K562 (cell line): ENCODE results near the gene DSPP. TPM values are rescaled to one million over a fixed set of nuclear protein-coding genes. Genes with fewer than 3 reads are reported as not detected.

Experiments used
- ATAC-seq: fragments of 200-7000 bp; cut with Tn5 transposase; 3 replicates; pipeline ENCODE4 v1.9.1; 2020; ENCODE audit warnings: moderate library complexity
- BruUV-seq: library from RNA; stranded (reverse); fragments of 400-500 nt; replicated peaks from 2 replicates; lab custom pipeline; 2021; lab: Mats Ljungman, UMichigan
- CTCF ChIA-PET: fragments of 300-600 bp; formaldehyde crosslinking; extraction: SDS; loops from one replicate; lab custom pipeline; 2021; ENCODE audit warnings: low intra/inter-chr PET ratio; lab: Yijun Ruan, JAX
- POLR2A ChIA-PET: fragments of 300-600, 350-650 bp; sonication (Branson Sonifier 250); formaldehyde crosslinking; extraction: SDS; loops from one replicate; lab custom pipeline; 2021; ENCODE audit warnings: antibody characterized with exemption, inconsistent platforms; lab: Yijun Ruan, JAX
- DNase-seq, 4 experiments: peaks; one replicate each; pipeline versions ENCODE4 v3.0.0 to v3.0.0-alpha.2; 2011 to 2018; ENCODE audit warnings: low spot score in 3 of 4, mixed read lengths in 3 of 4; ENCODE audit errors: extremely low read depth in 1 of 4
- FAIRE-seq: peaks from 2 replicates; lab custom pipeline; 2011; peaks lifted over from hg19 to GRCh38; lab: Jason Lieb, UNC
- H2AFZ ChIP-seq: 2 replicates; pipeline ENCODE4 v1.6.0; 2011; ENCODE audit warnings: low read depth, low read length, control low read depth, inconsistent platforms
- H3K27ac ChIP-seq: fragments of 200-600 bp; 3 replicates; pipeline ENCODE4 v1.8.0; 2011; ENCODE audit warnings: low read depth, mild to moderate bottlenecking, control low read depth, inconsistent platforms, low read length, moderate library complexity, mixed read lengths; ENCODE audit errors: extremely low read depth
- H3K27me3 ChIP-seq, 2 experiments: fragments of 300-600 bp in 1 of 2; 2 replicates in 1 of 2; 3 replicates in 1 of 2; pipeline versions ENCODE4 v1.6.0 to v1.8.0; 2011; ENCODE audit warnings: inconsistent platforms in 2 of 2, low read length in 2 of 2, mild to moderate bottlenecking in 1 of 2, mixed read lengths in 1 of 2, moderate library complexity in 1 of 2; ENCODE audit not compliant: control insufficient read depth in 2 of 2, insufficient read depth in 2 of 2
- H3K36me3 ChIP-seq: fragments of 300-600 bp; 3 replicates; pipeline ENCODE4 v1.8.0; 2011; ENCODE audit warnings: mild to moderate bottlenecking, low read length, inconsistent platforms; ENCODE audit not compliant: control insufficient read depth, insufficient read depth
- H3K4me1 ChIP-seq, 2 experiments: fragments of 200-600 bp in 1 of 2; replicated peaks in 1 of 2; 2 replicates in 1 of 2; 3 replicates in 1 of 2; pipeline versions ENCODE4 v1.5.1 to v1.8.0; 2011; ENCODE audit warnings: inconsistent platforms in 2 of 2, low read length in 2 of 2, mild to moderate bottlenecking in 1 of 2, mixed read lengths in 1 of 2, moderate library complexity in 1 of 2; ENCODE audit not compliant: control insufficient read depth in 2 of 2, insufficient read depth in 2 of 2
- H3K4me2 ChIP-seq: 2 replicates; pipeline ENCODE4 v1.6.1; 2011; ENCODE audit warnings: low read length, control low read depth, inconsistent platforms, mixed read lengths; ENCODE audit not compliant: insufficient read depth
- H3K4me3 ChIP-seq: fragments of 200-600 bp; sonication (generic), shearing (Covaris generic); 2 replicates; pipeline ENCODE4 v1.5.1; 2016; ENCODE audit warnings: control low read depth, inconsistent platforms
- H3K79me2 ChIP-seq: fragments of 200-600 bp; 3 replicates; pipeline ENCODE4 v1.8.0; 2011; ENCODE audit warnings: low read length, inconsistent platforms; ENCODE audit not compliant: control insufficient read depth, insufficient read depth
- H3K9ac ChIP-seq, 2 experiments: 2 replicates each; pipeline versions ENCODE4 v1.6.0 to v1.6.1; 2011; ENCODE audit warnings: low read depth in 2 of 2, low read length in 2 of 2, control low read depth in 1 of 2, inconsistent platforms in 1 of 2, mild to moderate bottlenecking in 1 of 2, mixed read lengths in 1 of 2; ENCODE audit not compliant: insufficient read depth in 1 of 2
- H3K9me1 ChIP-seq: one replicate; pipeline ENCODE4 v1.6.0; 2011; ENCODE audit warnings: inconsistent platforms, mild to moderate bottlenecking, low read length, moderate library complexity; ENCODE audit not compliant: control insufficient read depth, insufficient read depth
- H3K9me3 ChIP-seq: replicated peaks from 2 replicates; pipeline ENCODE4 v1.5.1; 2011; ENCODE audit warnings: low read depth, low read length, inconsistent platforms; ENCODE audit not compliant: control insufficient read depth, insufficient read depth
- H4K20me1 ChIP-seq: replicated peaks from 2 replicates; pipeline ENCODE4 v1.6.1; 2011; ENCODE audit warnings: low read length, inconsistent platforms, mixed read lengths; ENCODE audit not compliant: control insufficient read depth, insufficient read depth
- ARNT ChIP-seq, 2 experiments: fragments of 450-650 bp; IDR thresholded peaks; 2 replicates each; pipeline ENCODE4 v1.6.1; 2016; ENCODE audit warnings: mild to moderate bottlenecking in 1 of 2
- C11orf30 ChIP-seq: fragments of 450-650 bp; IDR thresholded peaks from 2 replicates; pipeline ENCODE4 v1.6.1; 2016; ENCODE audit warnings: low read depth, mild to moderate bottlenecking
- CEBPB ChIP-seq: fragments of 450-650 bp; IDR thresholded peaks from 2 replicates; pipeline ENCODE4 v1.6.1; 2016; ENCODE audit warnings: missing genetic modification characterization, missing compliant biosample characterization
- DDX20 ChIP-seq: fragments of 450-650 bp; IDR thresholded peaks from 2 replicates; pipeline ENCODE4 v1.6.1; 2016; ENCODE audit warnings: missing genetic modification characterization, low read depth, mild to moderate bottlenecking, missing compliant biosample characterization, moderate library complexity
- DIDO1 ChIP-seq: fragments of 450-650 bp; IDR thresholded peaks from 2 replicates; pipeline ENCODE4 v1.6.1; 2016; ENCODE audit warnings: low read depth, missing biosample characterization, missing genetic modification characterization
- ELF2 ChIP-seq: fragments of 250-450 bp; sonication (Bioruptor Pico); IDR thresholded peaks from 2 replicates; pipeline ENCODE4 v1.5.0; 2021; ENCODE audit warnings: mild to moderate bottlenecking
- ETV6 ChIP-seq, 3 experiments: fragments of 150-350 bp in 1 of 3; sonication (generic) in 1 of 3; formaldehyde crosslinking in 1 of 3; IDR thresholded peaks; 2 replicates each; pipeline versions ENCODE4 v1.6.1 to v1.8.0; 2014 to 2022; ENCODE audit warnings: borderline replicate concordance in 2 of 3, low read depth in 2 of 3, antibody characterized with exemption in 1 of 3, low read length in 1 of 3, mild to moderate bottlenecking in 1 of 3, missing genetic modification reagents in 1 of 3
- HDAC8 ChIP-seq: fragments of 450-650 bp; IDR thresholded peaks from 2 replicates; pipeline ENCODE4 v1.6.1; 2016; ENCODE audit warnings: mild to moderate bottlenecking, missing genetic modification characterization, moderate library complexity, missing compliant biosample characterization
- HSF4 ChIP-seq: fragments of 250-450 bp; sonication (Bioruptor Pico); IDR thresholded peaks from 2 replicates; pipeline ENCODE4 v2.1.2; 2022; ENCODE audit warnings: mild to moderate bottlenecking, moderate library complexity, borderline replicate concordance
- KAT7 ChIP-seq: sonication (generic); formaldehyde crosslinking; IDR thresholded peaks from 2 replicates; pipeline ENCODE4 v1.8.0; 2022; ENCODE audit warnings: missing genetic modification reagents, mild to moderate bottlenecking, borderline replicate concordance
- MAFG ChIP-seq: fragments of 450-650 bp; conservative IDR thresholded peaks from 2 replicates; pipeline ENCODE4 v1.6.1; 2016; ENCODE audit warnings: missing genetic modification characterization, missing compliant biosample characterization
- MAFK ChIP-seq: IDR thresholded peaks from 2 replicates; pipeline ENCODE4 v1.6.1; 2011; ENCODE audit warnings: low read length, improper control_type of control experiment
- RAD21 ChIP-seq, 2 experiments: fragments of 250-450 bp in 1 of 2; fragments of 450-650 bp in 1 of 2; sonication (Bioruptor Pico) in 1 of 2; formaldehyde crosslinking in 1 of 2; IDR thresholded peaks in 1 of 2; conservative IDR thresholded peaks in 1 of 2; 2 replicates each; pipeline versions ENCODE4 v1.4.0 to v1.8.0; 2020 to 2022; ENCODE audit warnings: mild to moderate bottlenecking in 2 of 2, moderate library complexity in 1 of 2
- SAFB ChIP-seq: fragments of 200-400 bp; formaldehyde crosslinking; IDR thresholded peaks from 2 replicates; pipeline ENCODE4 v1.6.1; 2017; ENCODE audit warnings: low read depth, low read length, borderline replicate concordance
- SMAD4 ChIP-seq: fragments of 250-450 bp; sonication (Bioruptor Pico); conservative IDR thresholded peaks from 2 replicates; pipeline ENCODE4 v1.8.0; 2021; ENCODE audit warnings: inconsistent platforms, mild to moderate bottlenecking, moderate library complexity
- YBX1 ChIP-seq: fragments of 450-650 bp; IDR thresholded peaks from 2 replicates; pipeline ENCODE4 v1.7.1; 2016; ENCODE audit warnings: mild to moderate bottlenecking
- ZBTB7A ChIP-seq: IDR thresholded peaks from 2 replicates; pipeline ENCODE4 v1.6.1; 2011; ENCODE audit warnings: low read depth, mild to moderate bottlenecking, low read length, moderate library complexity, borderline replicate concordance; ENCODE audit not compliant: control insufficient read depth
- ZNF263 ChIP-seq: sonication (generic); formaldehyde crosslinking; IDR thresholded peaks from 2 replicates; pipeline ENCODE4 v1.8.0; 2022; ENCODE audit warnings: mild to moderate bottlenecking, missing genetic modification reagents, borderline replicate concordance
- ZNF316 ChIP-seq: fragments of 450-650 bp; IDR thresholded peaks from 2 replicates; pipeline ENCODE4 v1.6.1; 2016
- ZNF695 ChIP-seq: fragments of 450-650 bp; formaldehyde crosslinking; IDR thresholded peaks from 2 replicates; pipeline ENCODE4 v1.4.0; 2020; ENCODE audit warnings: mild to moderate bottlenecking, moderate library complexity
- ZNF764 ChIP-seq: fragments of 250-450 bp; sonication (Bioruptor Pico); IDR thresholded peaks from 2 replicates; pipeline ENCODE4 v1.4.0; 2020; ENCODE audit warnings: low read depth, mild to moderate bottlenecking, moderate library complexity
- WGBS: fragments of 100-300 bp; shearing (Covaris generic); methylation state at CpG from one replicate; pipeline ENCODE4 v1.1.6; 2016; ENCODE audit warnings: low coverage, mixed read lengths; ENCODE audit not compliant: insufficient coverage; ENCODE audit errors: missing lambda C conversion rate; 5-methylcytosine and 5-hydroxymethylcytosine counted together
- in situ Hi-C: fragments of 300-500 bp; cut with MboI; formaldehyde crosslinking; loops from 4 replicates; pipeline ENCODE4 v1.15.0; 2018; ENCODE audit warnings: inconsistent platforms, mixed read lengths
- intact Hi-C: fragments of 100-400 bp; cut with micrococcal nuclease; formaldehyde crosslinking; loops from 2 replicates; pipeline ENCODE4 v1.14.2; 2022
- polyA plus RNA-seq, 8 experiments: library from polyadenylated mRNA; depleted of rRNA in 4 of 8; stranded (reverse) in 5 of 8; unstranded in 3 of 8; fragments of >200 nt; fragmentation: Nextera tagmentation in 2 of 8; fragmentation: Illumina TruSeq in 1 of 8; extraction: Ambion mirVana in 2 of 8; extraction: Trizol in 1 of 8; gene quantifications; 2 replicates each; pipeline versions ENCODE4 v1.2.1 to v1.2.3, GENCODE V29; 2011 to 2014; ENCODE audit warnings: inconsistent platforms in 1 of 8, missing spikeins in 1 of 8
- total RNA-seq, 7 experiments: library from RNA; depleted of rRNA in 6 of 7; stranded (reverse); fragments of >200 nt in 6 of 7; fragmentation: Illumina TruSeq in 2 of 7; extraction: Trizol in 2 of 7; gene quantifications; 2 replicates each; pipeline versions ENCODE4 v1.2.1 to v1.2.3, GENCODE V29; 2011 to 2021; ENCODE audit warnings: low replicate concordance in 1 of 7
- TF ChIP-seq, protein P1 (sequence below), 2 experiments: IDR thresholded peaks; 2 replicates each; pipeline ENCODE4 v1.6.1; 2012; ENCODE audit warnings: improper control_type of control experiment in 2 of 2, low read depth in 2 of 2, low read length in 2 of 2, borderline replicate concordance in 1 of 2

The DSPP gene
- total and polyA plus RNA-seq, 9 of the 15 experiments (the other 6 are each of a cell fraction or from before 2014, with no cell fraction given) = not detected

- no peak for DNase-seq
- BruUV-seq = no TSS peak
- H3K36me3 ChIP-seq = no peaks in the 10 kb centered on the region
- no peak for ATAC-seq
- in situ Hi-C loops = no loop called here
- H4K20me1 ChIP-seq = no peaks in the 10 kb centered on the region
- no peaks in the 10 kb centered on the region for H3K4me1 ChIP-seq
- no peak overlapping the region for H2AFZ ChIP-seq
- no peaks in the 10 kb centered on the region for H3K9me1 ChIP-seq
- POLR2A ChIA-PET = no interaction called here
- H3K4me2 ChIP-seq = no peak overlapping the region
- H3K4me3 ChIP-seq = no peak overlapping the region
- peaks cover 0 to 4% of the 10 kb centered on the region in 2 experiments; a peak in 2 of 5 replicates for H3K27me3 ChIP-seq
- intact Hi-C loops = no loop called here
- WGBS = 0% methylated on average over 2 of the region's 2 CpGs
- FAIRE-seq = no peak
- H3K9me3 ChIP-seq = no peaks in the 10 kb centered on the region
- H3K9ac ChIP-seq = no peak overlapping the region
- no peak overlapping the region for H3K27ac ChIP-seq
- CTCF ChIA-PET = no interaction called here
- no peaks in the 10 kb centered on the region for H3K79me2 ChIP-seq
- TF ChIP-seq MAFK = peak; percentile 40; the same call in 1 of the 2 replicates
- TF ChIP-seq RAD21 (CRISPR knock-in tag; conservative IDR thresholded peaks at IDR 0.05 in 1 of 2, IDR thresholded peaks at IDR 0.05 in 1 of 2) = no peak
- TF ChIP-seq, protein P1, sequence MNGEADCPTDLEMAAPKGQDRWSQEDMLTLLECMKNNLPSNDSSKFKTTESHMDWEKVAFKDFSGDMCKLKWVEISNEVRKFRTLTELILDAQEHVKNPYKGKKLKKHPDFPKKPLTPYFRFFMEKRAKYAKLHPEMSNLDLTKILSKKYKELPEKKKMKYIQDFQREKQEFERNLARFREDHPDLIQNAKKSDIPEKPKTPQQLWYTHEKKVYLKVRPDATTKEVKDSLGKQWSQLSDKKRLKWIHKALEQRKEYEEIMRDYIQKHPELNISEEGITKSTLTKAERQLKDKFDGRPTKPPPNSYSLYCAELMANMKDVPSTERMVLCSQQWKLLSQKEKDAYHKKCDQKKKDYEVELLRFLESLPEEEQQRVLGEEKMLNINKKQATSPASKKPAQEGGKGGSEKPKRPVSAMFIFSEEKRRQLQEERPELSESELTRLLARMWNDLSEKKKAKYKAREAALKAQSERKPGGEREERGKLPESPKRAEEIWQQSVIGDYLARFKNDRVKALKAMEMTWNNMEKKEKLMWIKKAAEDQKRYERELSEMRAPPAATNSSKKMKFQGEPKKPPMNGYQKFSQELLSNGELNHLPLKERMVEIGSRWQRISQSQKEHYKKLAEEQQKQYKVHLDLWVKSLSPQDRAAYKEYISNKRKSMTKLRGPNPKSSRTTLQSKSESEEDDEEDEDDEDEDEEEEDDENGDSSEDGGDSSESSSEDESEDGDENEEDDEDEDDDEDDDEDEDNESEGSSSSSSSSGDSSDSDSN (IDR thresholded peaks at IDR 0.05; ENCODE audit: borderline replicate concordance in 1 of 2, low read depth in 2 of 2, low read length in 2 of 2) = no peak
- no peak for TF ChIP-seq ETV6 (IDR thresholded peaks at IDR 0.05; ENCODE audit: borderline replicate concordance in 1 of 2, low read depth in 2 of 2, low read length in 1 of 2)
- TF ChIP-seq ETV6 (CRISPR knock-in tag; IDR thresholded peaks at IDR 0.05; ENCODE audit: borderline replicate concordance) = no peak
- TF ChIP-seq ARNT (IDR thresholded peaks at IDR 0.05) = no peak
- peak; percentile 60 for TF ChIP-seq MAFG
- no peak for TF ChIP-seq CEBPB
- TF ChIP-seq HSF4 (CRISPR knock-in tag) = no peak
- no peak for TF ChIP-seq SMAD4 (CRISPR knock-in tag)
- TF ChIP-seq ELF2 (CRISPR knock-in tag) = no peak
- TF ChIP-seq HDAC8 (tag) = no peak
- no peak for TF ChIP-seq DIDO1 (tag)
- no peak for TF ChIP-seq ZBTB7A
- no peak for TF ChIP-seq ZNF695 (CRISPR knock-in tag)
- TF ChIP-seq SAFB = no peak
- no peak for TF ChIP-seq ZNF263 (CRISPR knock-in tag)
- peak; percentile 54 for TF ChIP-seq C11orf30
- peak; percentile 77 for TF ChIP-seq ZNF316
- no peak for TF ChIP-seq ZNF764
- TF ChIP-seq YBX1 = no peak
- TF ChIP-seq KAT7 (CRISPR knock-in tag) = no peak
- no peak for TF ChIP-seq DDX20 (tag)
These were observed 28.9 kb upstream of the DSPP start for GRCh38 chr4:87579478-87579877.
